Measurements from ENCODE around the gene FCHSD2.

The FCHSD2 gene

DNA sequence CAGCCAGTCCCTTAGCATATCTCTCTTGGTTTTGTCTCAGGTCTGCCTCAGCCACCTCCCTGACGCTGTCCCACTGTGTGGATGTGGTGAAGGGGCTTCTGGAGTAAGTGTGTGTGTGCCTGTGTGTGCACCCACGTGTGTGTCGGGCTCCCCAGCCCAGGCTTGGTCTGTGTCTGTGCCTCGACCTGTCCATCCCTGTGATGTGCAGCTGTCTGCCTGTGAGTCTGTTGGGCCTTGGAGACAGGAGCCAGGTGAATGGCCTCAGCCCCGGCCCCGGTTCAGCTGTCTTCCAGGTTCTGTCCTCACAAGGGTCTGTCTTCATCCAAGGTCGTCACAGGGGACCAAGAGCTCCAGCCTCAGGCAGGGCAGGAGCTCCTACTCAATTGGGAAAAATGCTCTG, 318.1 kb downstream of the FCHSD2 start:
- WGBS (ENCODE audit: extremely low coverage, insufficient coverage, low lambda C conversion rate), result no CpG with 5 or more reads among the region's 7 CpGs
- Histone ChIP-seq H3K27ac (ENCODE audit: low read depth, low read length) (no peak overlapping the region), H3K4me1 (ENCODE audit: control insufficient read depth, low read depth, low read length) (peaks cover 2% of the 10 kb centered on the region), H2BK15ac (replicated peaks; ENCODE audit: low read depth) (no peak overlapping the region), H2AK5ac (ENCODE audit: low read length) (no peak overlapping the region), H4K5ac (ENCODE audit: low read length) (no peak overlapping the region), H3K4me3 (ENCODE audit: low read length) (no peak overlapping the region), H3K4ac (ENCODE audit: low read depth, low read length) (no peak overlapping the region), H4K8ac (ENCODE audit: low read depth, low read length) (no peak overlapping the region), H3K27me3 (ENCODE audit: insufficient read depth, low read length, poor library complexity) (no peaks in the 10 kb centered on the region), H2BK120ac (ENCODE audit: low read depth, low read length) (no peak overlapping the region), H2BK5ac (ENCODE audit: low read length) (no peak overlapping the region), H3K9ac (ENCODE audit: low read length) (no peak overlapping the region), H3K79me2 (ENCODE audit: control insufficient read depth, insufficient read depth, low read length) (no peaks in the 10 kb centered on the region), H3K18ac (ENCODE audit: low read length) (no peak overlapping the region), H3K4me2 (ENCODE audit: low read length) (no peak overlapping the region), H3K23ac (ENCODE audit: low read length) (no peak overlapping the region), H3K79me1 (ENCODE audit: low read length) (no peaks in the 10 kb centered on the region), H3K36me3 (ENCODE audit: control insufficient read depth, insufficient read depth, low read length) (no peaks in the 10 kb centered on the region), H3K56ac (ENCODE audit: low read length) (no peak overlapping the region)
- no peak for DNase-seq

DNA sequence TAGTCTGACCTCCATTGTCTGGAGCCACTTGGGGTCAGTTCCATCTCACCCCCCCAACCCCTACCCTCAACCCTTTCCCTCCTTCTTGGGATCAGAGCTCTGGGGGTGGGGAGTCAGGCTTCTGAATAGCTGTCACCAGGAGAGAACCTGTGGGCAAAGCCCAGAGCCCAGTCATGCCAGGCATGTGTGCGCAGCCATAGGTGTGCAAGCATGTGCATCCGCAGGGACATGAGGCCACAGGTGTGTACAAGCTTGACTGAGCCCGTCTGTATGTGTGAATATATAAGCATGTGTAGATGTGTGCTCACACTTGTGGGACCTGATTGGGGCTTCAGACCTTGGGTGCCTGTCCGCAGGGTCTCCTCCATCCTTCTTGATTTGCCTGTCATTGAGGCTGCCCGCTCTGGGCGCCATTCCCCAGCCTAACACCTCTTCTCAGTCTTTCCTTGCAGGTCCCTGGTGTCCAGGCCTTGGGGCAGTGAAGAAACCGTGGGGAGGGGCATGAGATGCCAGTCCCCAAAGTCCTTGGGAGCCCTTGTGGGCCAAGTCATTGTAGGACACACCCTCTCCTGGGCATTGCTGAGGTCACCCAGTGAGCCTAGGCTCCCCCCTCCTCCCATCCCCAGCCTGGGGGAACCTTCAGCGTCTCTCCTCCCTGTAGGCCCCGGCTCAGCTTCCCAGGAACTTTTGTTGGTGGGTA, 318.9 kb downstream of the FCHSD2 start:
- Histone ChIP-seq H3K79me1 (ENCODE audit: low read length) (no peaks in the 10 kb centered on the region), H2BK120ac (ENCODE audit: low read depth, low read length) (no peak overlapping the region), H3K9ac (ENCODE audit: low read length) (no peak overlapping the region), H3K56ac (ENCODE audit: low read length) (no peak overlapping the region), H3K4me1 (ENCODE audit: control insufficient read depth, low read depth, low read length) (peaks cover 2% of the 10 kb centered on the region), H3K23ac (ENCODE audit: low read length) (no peak overlapping the region), H3K79me2 (ENCODE audit: control insufficient read depth, insufficient read depth, low read length) (no peaks in the 10 kb centered on the region), H4K8ac (ENCODE audit: low read depth, low read length) (no peak overlapping the region), H3K27me3 (ENCODE audit: insufficient read depth, low read length, poor library complexity) (no peaks in the 10 kb centered on the region), H2BK5ac (ENCODE audit: low read length) (no peak overlapping the region), H4K5ac (ENCODE audit: low read length) (no peak overlapping the region), H3K36me3 (ENCODE audit: control insufficient read depth, insufficient read depth, low read length) (no peaks in the 10 kb centered on the region), H2AK5ac (ENCODE audit: low read length) (no peak overlapping the region), H3K4me3 (ENCODE audit: low read length) (no peak overlapping the region), H3K4me2 (ENCODE audit: low read length) (no peak overlapping the region), H3K4ac (ENCODE audit: low read depth, low read length) (no peak overlapping the region), H3K18ac (ENCODE audit: low read length) (no peak overlapping the region), H3K27ac (ENCODE audit: low read depth, low read length) (no peak overlapping the region), H2BK15ac (replicated peaks; ENCODE audit: low read depth) (no peak overlapping the region)
- DNase-seq, result no peak
- no CpG with 5 or more reads among the region's 9 CpGs for WGBS (ENCODE audit: extremely low coverage, insufficient coverage, low lambda C conversion rate)

DNA sequence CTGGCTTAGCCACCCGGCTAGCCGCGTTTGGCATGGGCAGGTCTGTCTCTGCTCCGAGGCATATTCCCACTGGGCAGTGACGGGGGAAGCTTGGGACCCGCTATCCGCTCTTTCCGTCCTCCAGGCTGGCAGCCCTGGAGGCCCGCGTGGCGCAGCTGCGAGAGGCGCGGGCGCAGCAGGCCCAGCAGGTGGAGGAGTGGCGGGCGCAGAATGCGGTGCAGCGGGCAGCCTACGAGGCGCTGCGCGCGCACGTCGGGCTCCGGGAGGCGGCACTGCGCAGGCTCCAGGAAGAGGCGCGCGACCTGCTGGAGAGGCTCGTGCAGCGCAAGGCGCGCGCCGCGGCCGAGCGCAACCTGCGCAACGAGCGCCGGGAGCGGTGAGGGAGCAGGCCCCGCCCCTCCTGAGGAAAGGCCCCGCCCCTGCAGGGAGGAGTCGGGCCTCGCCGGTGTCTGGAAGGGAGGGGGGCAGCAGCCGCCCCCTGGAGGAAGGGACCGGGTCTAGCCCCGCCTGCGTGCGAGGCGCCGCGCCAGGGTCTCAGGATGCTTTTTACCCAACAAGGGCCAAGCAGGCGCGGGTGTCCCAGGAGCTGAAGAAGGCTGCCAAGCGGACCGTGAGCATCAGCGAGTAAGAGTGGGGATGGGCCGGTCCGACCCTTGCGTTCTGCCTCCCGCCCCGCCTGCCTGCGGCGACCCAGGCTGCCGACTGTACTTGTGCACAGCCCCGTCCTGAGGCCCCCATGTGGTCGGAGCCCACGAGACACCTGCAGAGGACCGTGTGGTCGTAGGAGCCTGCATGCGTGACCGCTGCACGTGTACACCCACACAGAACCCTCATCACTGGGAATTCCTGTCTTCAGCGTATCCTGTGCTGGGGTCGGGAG, 320.0 kb downstream of the FCHSD2 start:
- no CpG with 5 or more reads among the region's 82 CpGs for WGBS (ENCODE audit: extremely low coverage, insufficient coverage, low lambda C conversion rate)

DNA sequence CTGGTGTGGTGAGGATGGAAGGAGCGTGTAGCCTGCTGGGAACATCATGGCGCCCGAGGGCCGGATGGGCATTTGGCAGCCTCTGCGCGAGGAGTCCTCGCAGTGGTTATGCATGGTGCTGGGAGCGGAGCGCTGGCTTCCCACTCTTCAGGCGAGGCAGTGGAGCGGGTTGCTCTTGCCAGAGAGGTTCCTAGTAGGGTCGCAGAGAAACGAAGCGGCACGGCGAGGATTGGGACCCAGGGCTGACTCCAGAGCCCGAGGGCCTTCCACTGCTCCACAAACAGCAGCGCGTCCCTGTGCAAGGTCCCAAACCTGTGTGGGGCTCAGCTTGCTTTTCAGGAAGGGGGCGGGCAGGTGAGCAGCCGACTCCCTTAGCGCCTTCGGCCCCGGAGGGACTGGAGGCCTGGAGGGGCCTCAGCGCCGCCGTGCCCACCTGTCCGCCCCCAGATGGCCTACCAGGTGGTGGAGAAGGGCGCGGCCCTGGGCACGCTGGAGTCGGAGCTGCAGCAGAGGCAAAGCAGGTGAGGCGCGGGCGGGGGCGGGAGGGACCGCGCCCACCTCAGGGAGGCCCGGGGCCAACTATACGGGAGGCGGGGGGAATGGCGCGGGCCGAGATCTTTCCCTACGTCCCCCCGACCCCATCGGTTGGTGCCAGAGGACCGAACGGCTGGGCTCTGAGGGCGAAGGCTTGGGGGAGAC, 320.7 kb downstream of the FCHSD2 start:
- H2BK15ac ChIP-seq (replicated peaks; ENCODE audit: low read depth), result no peak overlapping the region
- peaks cover 2% of the 10 kb centered on the region for H3K4me1 ChIP-seq (ENCODE audit: control insufficient read depth, low read depth, low read length)
- no peak overlapping the region for H2AK5ac ChIP-seq (ENCODE audit: low read length)
- no peak overlapping the region for H4K5ac ChIP-seq (ENCODE audit: low read length)
- H3K79me2 ChIP-seq (ENCODE audit: control insufficient read depth, insufficient read depth, low read length), result no peaks in the 10 kb centered on the region
- H3K27ac ChIP-seq (ENCODE audit: low read depth, low read length), result no peak overlapping the region
- no peaks in the 10 kb centered on the region for H3K27me3 ChIP-seq (ENCODE audit: insufficient read depth, low read length, poor library complexity)
- no peak for DNase-seq
- no CpG with 5 or more reads among the region's 50 CpGs for WGBS (ENCODE audit: extremely low coverage, insufficient coverage, low lambda C conversion rate)
- no peak overlapping the region for H2BK5ac ChIP-seq (ENCODE audit: low read length)
- H3K18ac ChIP-seq (ENCODE audit: low read length), result no peak overlapping the region
- no peak overlapping the region for H4K8ac ChIP-seq (ENCODE audit: low read depth, low read length)
- no peak overlapping the region for H3K23ac ChIP-seq (ENCODE audit: low read length)
- H3K9ac ChIP-seq (ENCODE audit: low read length), result peak overlapping the region; percentile 59
- peak overlapping the region; percentile 77 for H3K56ac ChIP-seq (ENCODE audit: low read length)
- H3K4me3 ChIP-seq (ENCODE audit: low read length), result peak overlapping the region; percentile 27
- no peak overlapping the region for H3K4ac ChIP-seq (ENCODE audit: low read depth, low read length)
- H3K79me1 ChIP-seq (ENCODE audit: low read length), result no peaks in the 10 kb centered on the region
- H3K4me2 ChIP-seq (ENCODE audit: low read length), result peak overlapping the region; percentile 75
- H2BK120ac ChIP-seq (ENCODE audit: low read depth, low read length), result no peak overlapping the region
- no peaks in the 10 kb centered on the region for H3K36me3 ChIP-seq (ENCODE audit: control insufficient read depth, insufficient read depth, low read length)

More for the DNA sequence above, 320.0 kb downstream of the FCHSD2 start:
- no peak overlapping the region for H2BK5ac ChIP-seq (ENCODE audit: low read length)
- H3K4me3 ChIP-seq (ENCODE audit: low read length), result peak overlapping the region; percentile 27
- H3K79me1 ChIP-seq (ENCODE audit: low read length), result no peaks in the 10 kb centered on the region
- no peak overlapping the region for H3K23ac ChIP-seq (ENCODE audit: low read length)
- DNase-seq, result peak; percentile 94
- H3K4me1 ChIP-seq (ENCODE audit: control insufficient read depth, low read depth, low read length), result peaks cover 2% of the 10 kb centered on the region
- H3K56ac ChIP-seq (ENCODE audit: low read length), result peak overlapping the region; percentile 77
- no peak overlapping the region for H2BK120ac ChIP-seq (ENCODE audit: low read depth, low read length)
- no peak overlapping the region for H3K18ac ChIP-seq (ENCODE audit: low read length)
- peak overlapping the region; percentile 75 for H3K4me2 ChIP-seq (ENCODE audit: low read length)
- no peak overlapping the region for H3K4ac ChIP-seq (ENCODE audit: low read depth, low read length)
- H4K5ac ChIP-seq (ENCODE audit: low read length), result no peak overlapping the region
- no peaks in the 10 kb centered on the region for H3K27me3 ChIP-seq (ENCODE audit: insufficient read depth, low read length, poor library complexity)
- no peaks in the 10 kb centered on the region for H3K36me3 ChIP-seq (ENCODE audit: control insufficient read depth, insufficient read depth, low read length)
- no peak overlapping the region for H2AK5ac ChIP-seq (ENCODE audit: low read length)
- no peak overlapping the region for H4K8ac ChIP-seq (ENCODE audit: low read depth, low read length)
- H3K79me2 ChIP-seq (ENCODE audit: control insufficient read depth, insufficient read depth, low read length), result no peaks in the 10 kb centered on the region
- H2BK15ac ChIP-seq (replicated peaks; ENCODE audit: low read depth), result no peak overlapping the region
- no peak overlapping the region for H3K27ac ChIP-seq (ENCODE audit: low read depth, low read length)
- peak overlapping the region; percentile 59 for H3K9ac ChIP-seq (ENCODE audit: low read length)

DNA sequence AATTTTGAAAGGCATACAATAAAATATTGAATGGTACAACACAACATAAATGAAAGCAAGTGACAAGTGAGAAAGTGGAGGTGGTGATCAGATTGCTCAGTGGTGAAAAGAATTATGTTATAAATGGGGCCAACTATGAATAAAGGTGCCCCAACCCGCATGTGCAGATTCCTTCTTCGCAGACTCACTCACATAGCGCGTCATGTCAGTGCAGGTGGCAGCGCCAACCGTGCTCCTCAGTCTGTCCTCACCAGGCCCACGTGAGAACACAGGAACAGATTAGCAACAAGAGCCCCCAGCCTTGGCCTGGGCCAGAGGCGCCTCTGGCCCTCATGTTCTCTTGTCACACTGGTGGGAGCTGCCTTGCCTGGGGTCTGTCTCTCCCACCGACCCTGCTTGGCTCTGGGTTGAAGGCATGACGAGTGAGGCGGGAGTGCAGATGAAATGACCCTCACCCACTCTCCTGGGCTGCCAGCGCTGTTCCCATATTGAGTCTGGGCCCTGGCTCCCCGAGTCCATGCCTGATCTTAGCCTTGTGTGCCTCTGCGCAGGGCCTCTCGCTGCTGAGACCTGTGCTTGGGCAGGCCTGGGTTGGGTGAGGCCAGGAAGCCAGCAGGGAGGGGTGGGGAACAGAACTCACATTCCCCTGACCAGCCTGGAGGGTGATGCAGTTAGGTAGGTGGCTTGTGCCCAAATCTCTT, 321.5 kb downstream of the FCHSD2 start:
- Histone ChIP-seq H3K79me1 (ENCODE audit: low read length) (no peaks in the 10 kb centered on the region), H3K36me3 (ENCODE audit: control insufficient read depth, insufficient read depth, low read length) (no peaks in the 10 kb centered on the region), H3K4me2 (ENCODE audit: low read length) (no peak overlapping the region), H3K4me3 (ENCODE audit: low read length) (no peak overlapping the region), H2BK15ac (replicated peaks; ENCODE audit: low read depth) (no peak overlapping the region), H3K27ac (ENCODE audit: low read depth, low read length) (no peak overlapping the region), H3K18ac (ENCODE audit: low read length) (no peak overlapping the region), H3K27me3 (ENCODE audit: insufficient read depth, low read length, poor library complexity) (no peaks in the 10 kb centered on the region), H3K23ac (ENCODE audit: low read length) (no peak overlapping the region), H3K79me2 (ENCODE audit: control insufficient read depth, insufficient read depth, low read length) (no peaks in the 10 kb centered on the region), H4K8ac (ENCODE audit: low read depth, low read length) (no peak overlapping the region), H2AK5ac (ENCODE audit: low read length) (no peak overlapping the region), H3K4ac (ENCODE audit: low read depth, low read length) (no peak overlapping the region), H3K56ac (ENCODE audit: low read length) (no peak overlapping the region), H4K5ac (ENCODE audit: low read length) (no peak overlapping the region), H2BK120ac (ENCODE audit: low read depth, low read length) (no peak overlapping the region), H3K4me1 (ENCODE audit: control insufficient read depth, low read depth, low read length) (peaks cover 2% of the 10 kb centered on the region), H2BK5ac (ENCODE audit: low read length) (no peak overlapping the region), H3K9ac (ENCODE audit: low read length) (no peak overlapping the region)
- no CpG with 5 or more reads among the region's 15 CpGs for WGBS (ENCODE audit: extremely low coverage, insufficient coverage, low lambda C conversion rate)
- no peak for DNase-seq

All from mesendoderm (in vitro differentiated cells).